Vagina (tissue), 2 donors: ENCODE data around the gene ACADVL. TPM values are rescaled to one million over a fixed set of nuclear protein-coding genes. Genes with fewer than 3 reads are reported as not detected.

Source experiments
- DNase-seq, 2 donors: peaks; one replicate each; pipeline ENCODE4 v3.0.0-alpha.2; 2017; ENCODE audit errors: extremely low spot score in 2 of 2
- H3K27ac ChIP-seq: fragments of 200-600 bp; sonication (generic); one replicate; pipeline ENCODE4 v1.5.1; 2019
- H3K27me3 ChIP-seq: fragments of 200-600 bp; sonication (generic); one replicate; pipeline ENCODE4 v1.5.1; 2019
- H3K36me3 ChIP-seq, 2 donors: fragments of 200-600 bp; sonication (generic); one replicate each; pipeline ENCODE4 v1.5.1; 2017 to 2019
- H3K4me1 ChIP-seq: fragments of 200-600 bp; sonication (generic); one replicate; pipeline ENCODE4 v1.5.1; 2019
- H3K4me3 ChIP-seq, 2 donors: fragments of 200-600 bp; sonication (generic); 1 replicate in 1 of 2; 2 replicates in 1 of 2; pipeline ENCODE4 v1.5.1; 2016 to 2019
- H3K9me3 ChIP-seq: fragments of 200-600 bp; sonication (generic); one replicate; pipeline ENCODE4 v1.5.1; 2019
- POLR2A ChIP-seq, 2 donors: fragments of 450-650 bp; IDR thresholded peaks; one replicate each; pipeline ENCODE4 v1.6.1; 2017; ENCODE audit warnings: antibody characterized with exemption in 2 of 2, mild to moderate bottlenecking in 2 of 2, moderate library complexity in 2 of 2
- POLR2AphosphoS5 ChIP-seq, 2 donors: sonication (generic); formaldehyde crosslinking; IDR thresholded peaks; one replicate each; pipeline ENCODE4 v1.9.0; 2017; ENCODE audit warnings: antibody characterized with exemption in 2 of 2, mild to moderate bottlenecking in 2 of 2, low read depth in 1 of 2; ENCODE audit not compliant: insufficient read depth in 1 of 2
- intact Hi-C: fragments of 100-400 bp; cut with DNase I; formaldehyde crosslinking; loops from one replicate; pipeline ENCODE4 v1.15.1; 2023
- total RNA-seq: library from RNA; depleted of rRNA; stranded (reverse); fragments of >200 nt; gene quantifications from one replicate; pipeline ENCODE4 v1.2.3, GENCODE V29; 2016
- TF ChIP-seq, protein P1 (sequence below), 3 experiments: fragments of 450-650 bp in 2 of 3; fragments of 200-600 bp in 1 of 3; sonication (generic) in 1 of 3; IDR thresholded peaks; one replicate each; pipeline ENCODE4 v1.5.1; 2017 to 2019; ENCODE audit warnings: antibody characterized with exemption in 3 of 3, mild to moderate bottlenecking in 2 of 3, moderate library complexity in 2 of 3

ACADVL gene
- total RNA-seq, 1 donor from 2014 or later = 957 TPM

DNA sequence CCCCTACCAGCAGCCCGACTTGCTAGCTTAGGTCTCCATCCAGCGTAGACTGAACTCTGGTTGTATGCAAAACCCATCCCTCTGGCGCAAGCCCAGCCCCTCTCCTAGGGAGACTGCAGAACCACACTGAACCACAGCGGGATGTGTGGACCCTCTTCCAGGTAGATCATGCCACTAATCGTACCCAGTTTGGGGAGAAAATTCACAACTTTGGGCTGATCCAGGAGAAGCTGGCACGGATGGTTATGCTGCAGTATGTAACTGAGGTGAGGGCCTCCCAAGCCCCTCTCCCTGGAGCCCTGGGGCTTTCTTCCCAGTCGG, 3.2 kb downstream of the ACADVL start:
- Histone ChIP-seq H3K9me3 (no peaks in the 10 kb centered on the region), H3K4me3 (no peak overlapping the region), H3K4me1 (peaks cover 49% of the 10 kb centered on the region), H3K27ac (peak overlapping the region; percentile 10), H3K27me3 (no peaks in the 10 kb centered on the region), H3K36me3 (peaks cover 0 to 53% of the 10 kb centered on the region in 2 donors)
- no peak for DNase-seq
- intact Hi-C loops = no loop called here
- TF ChIP-seq POLR2AphosphoS5 (IDR thresholded peaks at IDR 0.05; ENCODE audit: insufficient read depth in 1 of 2, low read depth in 1 of 2) = no peak

DNA sequence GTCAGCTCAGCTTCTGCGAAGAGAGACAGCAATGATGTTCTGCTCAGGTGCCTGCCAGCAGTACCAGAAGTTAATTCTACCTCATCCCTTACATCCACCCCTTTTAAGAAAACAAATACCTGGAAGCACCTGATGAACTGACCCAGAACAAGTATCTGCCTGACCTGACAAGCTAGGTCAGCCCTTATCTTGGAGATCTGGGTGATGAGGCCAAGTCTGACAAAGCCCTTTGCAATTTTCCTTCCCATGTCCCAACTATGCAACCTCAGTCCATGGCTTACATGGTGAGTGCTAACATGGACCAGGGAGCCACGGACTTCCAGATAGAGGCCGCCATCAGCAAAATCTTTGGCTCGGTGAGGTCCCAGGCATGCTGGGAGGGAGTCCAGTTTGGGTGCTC, 3.6 kb downstream of the ACADVL start:
- Histone ChIP-seq H3K36me3 (peaks cover 0 to 55% of the 10 kb centered on the region in 2 donors), H3K4me3 (no peak overlapping the region), H3K9me3 (no peaks in the 10 kb centered on the region), H3K4me1 (peaks cover 45% of the 10 kb centered on the region), H3K27me3 (no peaks in the 10 kb centered on the region), H3K27ac (peak overlapping the region; percentile 10)
- no peak for TF ChIP-seq POLR2A (IDR thresholded peaks at IDR 0.05)
- no peak for TF ChIP-seq POLR2AphosphoS5 (IDR thresholded peaks at IDR 0.05; ENCODE audit: insufficient read depth in 1 of 2, low read depth in 1 of 2)
- TF ChIP-seq, protein P1, sequence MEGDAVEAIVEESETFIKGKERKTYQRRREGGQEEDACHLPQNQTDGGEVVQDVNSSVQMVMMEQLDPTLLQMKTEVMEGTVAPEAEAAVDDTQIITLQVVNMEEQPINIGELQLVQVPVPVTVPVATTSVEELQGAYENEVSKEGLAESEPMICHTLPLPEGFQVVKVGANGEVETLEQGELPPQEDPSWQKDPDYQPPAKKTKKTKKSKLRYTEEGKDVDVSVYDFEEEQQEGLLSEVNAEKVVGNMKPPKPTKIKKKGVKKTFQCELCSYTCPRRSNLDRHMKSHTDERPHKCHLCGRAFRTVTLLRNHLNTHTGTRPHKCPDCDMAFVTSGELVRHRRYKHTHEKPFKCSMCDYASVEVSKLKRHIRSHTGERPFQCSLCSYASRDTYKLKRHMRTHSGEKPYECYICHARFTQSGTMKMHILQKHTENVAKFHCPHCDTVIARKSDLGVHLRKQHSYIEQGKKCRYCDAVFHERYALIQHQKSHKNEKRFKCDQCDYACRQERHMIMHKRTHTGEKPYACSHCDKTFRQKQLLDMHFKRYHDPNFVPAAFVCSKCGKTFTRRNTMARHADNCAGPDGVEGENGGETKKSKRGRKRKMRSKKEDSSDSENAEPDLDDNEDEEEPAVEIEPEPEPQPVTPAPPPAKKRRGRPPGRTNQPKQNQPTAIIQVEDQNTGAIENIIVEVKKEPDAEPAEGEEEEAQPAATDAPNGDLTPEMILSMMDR (IDR thresholded peaks at IDR 0.05) = no peak
- DNase-seq = no peak
- intact Hi-C loops = no loop called here

DNA sequence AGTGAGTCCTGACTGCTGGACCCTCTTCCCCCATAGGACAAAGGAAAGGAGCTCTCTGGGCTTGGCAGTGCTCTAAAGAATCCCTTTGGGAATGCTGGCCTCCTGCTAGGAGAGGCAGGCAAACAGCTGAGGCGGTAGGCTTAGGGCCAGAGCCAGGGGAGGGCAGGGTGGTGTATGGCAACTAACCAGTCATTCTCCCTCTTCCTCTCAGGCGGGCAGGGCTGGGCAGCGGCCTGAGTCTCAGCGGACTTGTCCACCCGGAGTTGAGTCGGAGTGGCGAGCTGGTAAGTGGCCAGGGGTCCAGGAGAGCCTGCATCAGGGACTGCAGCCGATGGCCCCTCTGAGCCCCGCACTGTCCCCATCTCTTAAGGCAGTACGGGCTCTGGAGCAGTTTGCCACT, 4.4 kb downstream of the ACADVL start:
- no peak for DNase-seq
- H3K4me1 ChIP-seq = peaks cover 43% of the 10 kb centered on the region

DNA sequence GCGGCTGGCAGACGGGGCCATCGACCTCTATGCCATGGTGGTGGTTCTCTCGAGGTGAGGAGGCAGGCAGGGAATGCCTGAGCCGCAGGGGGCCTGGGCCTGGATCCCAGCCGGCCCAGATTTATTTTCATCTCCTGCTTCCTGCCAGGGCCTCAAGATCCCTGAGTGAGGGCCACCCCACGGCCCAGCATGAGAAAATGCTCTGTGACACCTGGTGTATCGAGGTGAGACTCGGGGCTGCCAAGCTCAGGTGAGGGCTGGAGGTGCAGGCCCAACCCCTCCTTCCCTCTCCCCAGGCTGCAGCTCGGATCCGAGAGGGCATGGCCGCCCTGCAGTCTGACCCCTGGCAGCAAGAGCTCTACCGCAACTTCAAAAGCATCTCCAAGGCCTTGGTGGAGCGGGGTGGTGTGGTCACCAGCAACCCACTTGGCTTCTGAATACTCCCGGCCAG, 4.9 kb downstream of the ACADVL start:
- H3K36me3 ChIP-seq = peaks cover 0 to 68% of the 10 kb centered on the region in 2 donors

More for the DNA sequence above, 4.4 kb downstream of the ACADVL start:
- peaks cover 0 to 63% of the 10 kb centered on the region in 2 donors for H3K36me3 ChIP-seq
- intact Hi-C loops = no loop called here
- no peak for TF ChIP-seq POLR2AphosphoS5 (IDR thresholded peaks at IDR 0.05; ENCODE audit: insufficient read depth in 1 of 2, low read depth in 1 of 2)
- TF ChIP-seq, protein P1 (IDR thresholded peaks at IDR 0.05) = no peak
- H3K4me3 ChIP-seq = no peak overlapping the region
- no peaks in the 10 kb centered on the region for H3K27me3 ChIP-seq
- H3K27ac ChIP-seq = peak overlapping the region; percentile 80
- no peaks in the 10 kb centered on the region for H3K9me3 ChIP-seq

DNA sequence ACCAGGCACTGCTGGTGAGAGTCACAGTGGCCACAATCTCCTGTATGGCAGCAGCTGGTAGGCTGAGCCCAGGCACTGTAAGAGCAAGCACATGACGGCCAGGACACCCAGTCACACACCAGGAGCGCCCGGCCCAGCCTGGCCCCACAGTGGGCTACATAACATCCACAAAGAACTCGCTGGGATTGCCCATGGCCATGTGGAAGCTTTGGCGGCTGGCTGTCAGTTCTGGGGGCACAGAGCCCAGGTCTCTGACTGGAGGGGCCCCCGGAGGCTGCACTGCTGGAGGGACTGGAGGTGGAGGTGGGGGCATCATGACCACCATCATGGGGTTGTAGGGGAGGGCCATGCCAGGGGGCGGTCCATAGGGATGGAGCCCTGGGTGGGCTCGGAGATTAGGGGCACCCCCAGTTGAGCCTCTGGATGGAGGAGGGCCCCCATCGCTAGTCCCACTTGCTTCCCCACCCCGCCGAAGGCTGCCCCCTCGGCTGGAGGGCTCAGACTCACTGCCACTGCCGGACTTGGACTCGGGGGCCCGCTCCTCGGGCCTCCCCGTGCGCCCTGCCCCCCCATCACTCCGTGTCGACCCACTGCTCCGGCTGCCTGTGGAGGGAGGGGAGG, 6.1 kb downstream of the ACADVL start:
- TF ChIP-seq, protein P1 (IDR thresholded peaks at IDR 0.05) = no peak
- TF ChIP-seq POLR2AphosphoS5 (IDR thresholded peaks at IDR 0.05; ENCODE audit: insufficient read depth in 1 of 2, low read depth in 1 of 2) = no peak
- TF ChIP-seq POLR2A (IDR thresholded peaks at IDR 0.05) = no peak
- H3K4me3 ChIP-seq = no peak overlapping the region
- H3K9me3 ChIP-seq = no peaks in the 10 kb centered on the region
- peaks cover 40% of the 10 kb centered on the region for H3K4me1 ChIP-seq
- DNase-seq = no peak
- intact Hi-C loops = no loop called here
- H3K36me3 ChIP-seq = peaks cover 0 to 74% of the 10 kb centered on the region in 2 donors
- H3K27ac ChIP-seq = peak overlapping the region; percentile 80
- H3K27me3 ChIP-seq = no peaks in the 10 kb centered on the region

More for the DNA sequence above, 4.9 kb downstream of the ACADVL start:
- Histone ChIP-seq H3K27me3 (no peaks in the 10 kb centered on the region), H3K27ac (peak overlapping the region; percentile 80), H3K4me1 (peaks cover 43% of the 10 kb centered on the region), H3K4me3 (no peak overlapping the region), H3K9me3 (no peaks in the 10 kb centered on the region)
- intact Hi-C loops = no loop called here
- no peak for DNase-seq
- TF ChIP-seq, protein P1 (IDR thresholded peaks at IDR 0.05) = no peak
- TF ChIP-seq POLR2A (IDR thresholded peaks at IDR 0.05) (no peak), POLR2AphosphoS5 (IDR thresholded peaks at IDR 0.05; ENCODE audit: insufficient read depth in 1 of 2, low read depth in 1 of 2) (no peak)
